ES-I3 (cell line): Measurements from ENCODE around the gene RHOC.

Source experiments
- H3K36me3 ChIP-seq: 2 replicates; pipeline ENCODE4 v1.6.1; 2013; ENCODE audit warnings: mild to moderate bottlenecking, low read length, control low read depth, moderate library complexity; ENCODE audit not compliant: insufficient read depth
- H3K4me1 ChIP-seq: 2 replicates; pipeline ENCODE4 v1.6.1; 2013; ENCODE audit warnings: mild to moderate bottlenecking, control low read depth, low read length; ENCODE audit not compliant: insufficient read depth
- H3K9ac ChIP-seq: 2 replicates; pipeline ENCODE4 v1.6.1; 2013; ENCODE audit warnings: low read depth, mild to moderate bottlenecking, low read length, moderate library complexity
- H3K9me3 ChIP-seq: 2 replicates; pipeline ENCODE4 v1.6.1; 2013; ENCODE audit warnings: mild to moderate bottlenecking, low read length, moderate library complexity; ENCODE audit not compliant: control insufficient read depth, insufficient read depth

RHOC gene

DNA sequence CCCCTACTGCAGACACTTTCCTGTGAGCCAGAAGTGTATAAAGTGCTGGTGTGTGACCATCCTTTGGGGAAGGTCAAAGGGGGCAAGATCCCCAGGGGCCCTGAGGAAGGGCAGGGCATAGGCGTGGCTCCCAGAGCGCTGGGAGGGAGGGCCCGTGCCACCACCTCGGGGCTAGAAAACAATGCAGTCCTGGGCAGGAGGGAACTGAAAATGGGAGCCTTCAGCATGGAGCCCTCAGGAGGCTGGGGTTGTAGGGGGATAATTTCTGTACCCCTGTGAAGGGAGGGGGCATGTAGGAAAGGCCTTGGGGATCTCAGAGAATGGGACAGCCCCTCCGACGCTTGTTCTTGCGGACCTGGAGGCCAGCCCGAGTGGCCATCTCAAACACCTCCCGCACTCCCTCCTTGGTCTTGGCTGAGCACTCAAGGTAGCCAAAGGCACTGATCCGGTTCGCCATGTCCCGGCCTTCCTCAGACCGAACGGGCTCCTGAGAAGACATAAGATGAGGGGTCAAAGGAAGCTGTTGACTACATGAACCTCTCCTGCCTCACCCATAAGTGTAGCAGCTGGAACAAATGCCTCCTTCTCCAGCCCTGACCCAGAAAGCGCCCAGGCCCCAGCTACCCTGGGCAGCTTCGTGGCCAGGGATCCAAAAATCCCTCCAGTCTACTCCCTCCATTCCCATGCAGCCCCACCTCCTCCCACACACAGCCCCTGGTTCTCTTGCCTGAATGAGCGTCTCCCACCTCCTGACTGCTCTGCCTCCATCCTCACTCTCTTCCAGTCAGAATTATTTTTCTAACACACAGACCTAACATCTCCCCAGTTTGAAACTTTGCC lies 5.5 kb downstream of the RHOC start:
- H3K36me3 ChIP-seq = no peaks in the 10 kb centered on the region; the same call in 1 of the 2 replicates
- H3K4me1 ChIP-seq = peaks cover 57% of the 10 kb centered on the region
- no peaks in the 10 kb centered on the region for H3K9me3 ChIP-seq
- no peak overlapping the region for H3K9ac ChIP-seq

DNA sequence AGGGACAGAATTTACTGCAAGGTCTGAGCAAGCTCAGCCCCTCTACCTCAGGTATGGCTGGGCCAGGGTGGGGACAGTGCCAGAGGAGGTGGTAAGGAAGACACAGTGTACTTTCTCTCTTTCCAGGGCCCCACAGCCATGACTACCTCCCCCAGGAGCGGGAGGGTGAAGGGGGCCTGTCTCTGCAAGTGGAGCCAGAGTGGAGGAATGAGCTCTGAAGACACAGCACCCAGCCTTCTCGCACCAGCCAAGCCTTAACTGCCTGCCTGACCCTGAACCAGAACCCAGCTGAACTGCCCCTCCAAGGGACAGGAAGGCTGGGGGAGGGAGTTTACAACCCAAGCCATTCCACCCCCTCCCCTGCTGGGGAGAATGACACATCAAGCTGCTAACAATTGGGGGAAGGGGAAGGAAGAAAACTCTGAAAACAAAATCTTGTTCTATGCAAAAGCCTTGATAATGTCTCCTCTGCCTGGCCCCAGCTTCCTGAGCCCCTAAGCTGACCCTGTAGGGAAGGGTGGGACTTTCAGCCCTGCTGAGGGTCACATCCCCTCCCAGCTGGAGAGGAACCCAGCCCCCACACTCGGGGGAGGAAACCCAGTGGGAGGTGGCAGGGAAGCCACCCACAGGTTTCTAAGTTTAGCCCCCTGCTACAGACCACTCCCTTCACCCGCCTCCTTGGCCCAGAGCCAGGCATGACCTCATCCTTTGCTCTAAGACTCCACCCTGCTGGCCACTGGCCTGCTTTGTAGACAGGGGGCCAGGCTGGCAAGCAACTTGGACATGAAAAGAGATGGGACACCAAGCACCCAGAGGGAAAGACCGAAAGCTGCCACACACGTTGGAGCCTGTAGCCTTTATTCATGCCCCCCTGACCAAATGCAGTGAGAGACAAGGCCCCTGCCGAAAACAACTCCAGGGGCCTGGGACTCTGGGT lies 6.4 kb downstream of the RHOC start:
- no peak overlapping the region for H3K9ac ChIP-seq
- peaks cover 52% of the 10 kb centered on the region for H3K4me1 ChIP-seq
- H3K36me3 ChIP-seq = no peaks in the 10 kb centered on the region; the same call in 1 of the 2 replicates
- no peaks in the 10 kb centered on the region for H3K9me3 ChIP-seq

DNA sequence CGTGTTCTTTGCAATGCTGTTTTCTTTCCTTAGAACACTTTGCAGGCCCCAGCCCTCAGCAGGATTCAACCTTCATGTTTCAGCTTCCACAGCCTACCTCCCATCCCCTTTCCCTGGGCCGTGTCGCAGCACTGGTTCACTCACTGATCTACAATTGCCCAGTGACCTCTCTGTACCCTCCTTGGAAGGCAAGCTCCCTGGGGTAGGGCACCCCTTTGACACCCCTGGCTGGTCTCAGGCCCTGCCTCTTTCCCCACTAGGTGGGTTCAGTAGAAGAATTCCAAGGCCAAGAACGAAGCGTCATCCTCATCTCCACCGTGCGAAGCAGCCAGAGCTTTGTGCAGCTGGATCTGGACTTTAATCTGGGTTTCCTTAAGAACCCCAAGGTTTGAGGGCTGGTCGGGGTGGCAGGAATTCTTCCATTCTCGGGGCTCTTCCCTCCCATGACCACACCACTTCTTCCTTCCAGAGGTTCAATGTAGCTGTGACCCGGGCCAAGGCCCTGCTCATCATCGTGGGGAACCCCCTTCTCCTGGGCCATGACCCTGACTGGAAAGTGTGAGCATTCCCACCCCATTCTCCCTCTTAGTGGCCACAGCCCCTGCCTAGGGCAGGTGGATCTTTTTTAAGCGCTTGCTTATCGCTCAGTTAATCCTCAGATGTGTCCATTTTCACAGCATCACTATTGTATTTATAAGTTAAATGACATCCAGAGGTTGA lies 7.3 kb downstream of the RHOC start:
- Histone ChIP-seq H3K9ac (no peak overlapping the region), H3K9me3 (no peaks in the 10 kb centered on the region), H3K36me3 (no peaks in the 10 kb centered on the region; the same call in 1 of the 2 replicates), H3K4me1 (peaks cover 48% of the 10 kb centered on the region)

DNA sequence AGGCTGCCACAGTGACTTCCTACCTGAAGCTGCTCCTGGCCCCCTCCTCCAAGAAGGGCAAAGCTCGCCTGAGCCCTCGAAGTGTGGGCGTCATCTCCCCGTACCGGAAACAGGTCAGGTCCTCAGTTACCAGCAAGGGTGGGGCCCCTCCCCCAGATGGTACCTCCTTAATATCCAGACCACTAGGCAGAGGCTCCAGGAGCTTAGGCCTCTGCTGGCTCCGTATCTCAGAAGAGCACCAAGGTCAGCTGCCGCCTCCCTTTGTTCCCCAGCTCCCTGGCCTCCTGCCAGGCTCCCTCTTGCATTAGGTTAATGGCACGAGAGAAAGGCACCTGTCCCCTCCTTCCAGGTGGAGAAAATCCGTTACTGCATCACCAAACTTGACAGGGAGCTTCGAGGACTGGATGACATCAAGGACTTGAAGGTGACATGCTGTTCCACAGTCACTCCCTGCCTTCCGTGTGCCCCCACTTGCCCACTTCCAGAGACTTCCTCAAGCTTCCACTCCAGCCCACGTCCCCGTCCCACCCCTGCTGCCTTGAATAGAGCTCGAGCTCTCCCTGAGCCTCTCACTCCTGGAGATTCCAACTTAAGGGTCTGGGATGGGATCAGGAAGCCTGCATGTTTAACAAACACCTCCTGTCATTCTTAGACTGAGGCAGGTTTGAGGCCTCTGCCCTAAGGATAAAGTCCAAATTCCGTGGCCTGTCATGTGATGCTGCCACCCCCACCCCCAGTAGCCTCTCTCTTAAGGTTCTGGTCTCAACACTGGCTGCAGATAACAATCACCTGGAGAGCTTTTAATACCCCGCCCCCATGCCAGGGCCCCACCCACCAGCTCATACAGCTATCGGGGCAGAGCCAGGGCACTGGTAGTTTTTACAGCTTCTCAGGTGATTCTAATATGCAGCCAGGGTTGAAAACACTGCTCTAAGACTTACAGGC lies 8.3 kb downstream of the RHOC start:
- H3K4me1 ChIP-seq = peaks cover 38% of the 10 kb centered on the region
- no peaks in the 10 kb centered on the region for H3K9me3 ChIP-seq
- H3K36me3 ChIP-seq = no peaks in the 10 kb centered on the region; the same call in 1 of the 2 replicates
- H3K9ac ChIP-seq = no peak overlapping the region

DNA sequence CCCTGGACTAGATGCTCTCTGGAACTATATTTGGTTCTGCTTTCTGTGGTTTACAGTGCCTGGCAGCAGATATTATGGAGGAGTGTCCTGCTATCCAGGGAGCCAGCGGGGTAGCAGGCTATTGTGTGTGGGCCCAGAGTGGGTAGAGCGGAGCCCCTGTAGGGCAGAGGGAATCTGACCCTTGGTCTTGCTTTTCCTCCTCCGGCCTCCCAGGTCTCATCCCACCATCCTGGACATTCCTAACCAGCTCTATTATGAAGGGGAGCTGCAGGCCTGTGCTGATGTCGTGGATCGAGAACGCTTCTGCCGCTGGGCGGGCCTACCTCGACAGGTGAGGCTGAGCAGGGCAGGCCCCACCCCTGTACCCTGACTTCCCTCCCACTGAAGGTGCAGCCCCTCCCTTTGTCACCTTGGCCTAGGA lies 9.1 kb downstream of the RHOC start:
- H3K9ac ChIP-seq = no peak overlapping the region
- H3K9me3 ChIP-seq = no peaks in the 10 kb centered on the region
- no peaks in the 10 kb centered on the region; the same call in 1 of the 2 replicates for H3K36me3 ChIP-seq
- H3K4me1 ChIP-seq = peaks cover 37% of the 10 kb centered on the region

DNA sequence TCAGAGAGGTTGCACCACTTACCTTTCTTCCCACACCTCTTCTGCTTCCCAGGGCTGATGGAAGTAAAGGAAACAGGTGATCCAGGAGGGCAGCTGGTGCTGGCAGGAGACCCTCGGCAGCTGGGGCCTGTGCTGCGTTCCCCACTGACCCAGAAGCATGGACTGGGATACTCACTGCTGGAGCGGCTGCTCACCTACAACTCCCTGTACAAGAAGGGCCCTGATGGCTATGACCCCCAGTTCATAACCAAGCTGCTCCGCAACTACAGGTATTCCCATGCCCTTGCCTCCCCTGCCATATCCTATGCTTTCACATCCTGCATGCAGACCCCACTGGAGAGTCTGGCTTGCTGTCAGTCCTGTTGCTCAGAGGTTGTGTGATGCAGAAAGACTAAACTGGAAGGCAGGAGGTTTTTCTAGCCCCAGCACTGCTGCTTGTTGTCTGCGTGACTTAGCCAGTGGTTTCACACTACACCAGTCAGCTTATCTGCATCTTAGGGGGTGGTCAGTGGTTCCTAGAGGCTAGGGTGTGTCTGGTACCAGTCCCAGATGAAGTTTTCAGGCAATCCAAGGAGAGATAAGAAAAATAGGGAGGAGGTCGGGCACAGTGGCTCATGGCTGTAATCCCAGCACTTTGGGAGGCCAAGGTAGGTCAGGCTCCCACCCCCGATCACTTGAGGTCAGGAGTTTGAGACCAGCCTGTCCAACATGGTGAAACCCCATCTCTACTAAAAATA lies 10.2 kb downstream of the RHOC start:
- Histone ChIP-seq H3K36me3 (no peaks in the 10 kb centered on the region), H3K4me1 (peaks cover 36% of the 10 kb centered on the region), H3K9me3 (no peaks in the 10 kb centered on the region), H3K9ac (no peak overlapping the region)

DNA sequence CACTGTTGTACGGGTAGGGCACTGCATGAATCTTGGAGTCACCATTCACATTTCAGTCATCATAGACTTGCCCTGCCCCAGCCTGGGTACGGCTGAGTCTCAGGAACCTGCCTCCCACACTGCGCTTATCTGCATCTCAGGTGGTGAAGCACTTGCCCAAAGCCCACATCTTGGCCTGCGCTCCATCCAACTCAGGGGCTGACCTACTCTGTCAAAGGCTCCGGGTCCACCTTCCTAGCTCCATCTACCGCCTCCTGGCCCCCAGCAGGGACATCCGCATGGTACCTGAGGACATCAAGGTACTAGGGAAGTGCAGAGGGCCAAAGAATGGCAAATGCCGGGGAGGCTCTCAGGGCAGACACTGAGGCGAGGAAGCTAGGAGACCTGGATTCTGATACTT lies 11.7 kb downstream of the RHOC start:
- Histone ChIP-seq H3K9me3 (no peaks in the 10 kb centered on the region), H3K4me1 (peaks cover 23% of the 10 kb centered on the region), H3K36me3 (no peaks in the 10 kb centered on the region), H3K9ac (no peak overlapping the region)

DNA sequence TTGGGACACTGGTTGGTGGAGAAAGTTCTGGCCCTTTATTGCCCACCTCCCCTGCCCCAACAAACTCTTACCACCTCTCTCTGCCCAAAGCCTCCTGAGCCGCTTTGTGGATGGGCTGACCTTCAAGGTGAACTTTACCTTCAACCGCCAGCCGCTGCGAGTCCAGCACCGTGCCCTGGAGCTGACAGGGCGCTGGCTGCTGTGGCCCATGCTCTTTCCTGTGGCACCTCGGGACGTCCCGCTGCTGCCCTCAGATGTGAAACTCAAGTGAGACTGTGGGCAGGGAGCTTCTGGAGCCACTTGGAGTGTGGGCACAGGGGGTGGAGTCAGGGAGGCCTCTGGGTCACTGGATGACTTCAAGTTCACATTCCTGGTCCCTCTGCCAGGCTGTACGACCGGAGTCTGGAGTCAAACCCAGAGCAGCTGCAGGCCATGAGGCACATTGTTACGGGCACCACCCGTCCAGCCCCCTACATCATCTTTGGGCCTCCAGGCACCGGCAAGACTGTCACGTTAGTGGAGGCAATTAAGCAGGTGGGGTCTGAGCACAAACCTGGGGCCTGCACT lies 12.5 kb downstream of the RHOC start:
- H3K9ac ChIP-seq = no peak overlapping the region
- H3K9me3 ChIP-seq = no peaks in the 10 kb centered on the region
- H3K4me1 ChIP-seq = peaks cover 16% of the 10 kb centered on the region
- no peaks in the 10 kb centered on the region for H3K36me3 ChIP-seq

DNA sequence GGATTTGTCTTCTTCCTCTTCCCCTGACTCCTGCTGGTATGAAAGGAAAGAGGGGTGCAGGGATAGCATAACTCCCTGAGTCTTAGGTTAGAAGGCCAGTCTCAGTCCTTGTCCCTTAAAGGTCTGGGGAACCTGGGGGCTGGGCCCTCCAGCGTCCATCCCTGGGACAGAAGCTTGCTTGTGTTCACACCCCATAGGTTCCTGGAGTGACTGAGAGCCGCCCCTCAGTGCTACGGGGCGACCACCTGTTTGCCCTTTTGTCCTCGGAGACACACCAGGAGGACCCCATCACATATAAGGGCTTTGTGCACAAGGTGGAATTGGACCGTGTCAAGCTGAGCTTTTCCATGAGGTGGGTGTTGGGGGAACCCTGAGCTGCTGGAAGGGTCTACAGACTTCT lies 13.1 kb downstream of the RHOC start:
- no peaks in the 10 kb centered on the region for H3K36me3 ChIP-seq

DNA sequence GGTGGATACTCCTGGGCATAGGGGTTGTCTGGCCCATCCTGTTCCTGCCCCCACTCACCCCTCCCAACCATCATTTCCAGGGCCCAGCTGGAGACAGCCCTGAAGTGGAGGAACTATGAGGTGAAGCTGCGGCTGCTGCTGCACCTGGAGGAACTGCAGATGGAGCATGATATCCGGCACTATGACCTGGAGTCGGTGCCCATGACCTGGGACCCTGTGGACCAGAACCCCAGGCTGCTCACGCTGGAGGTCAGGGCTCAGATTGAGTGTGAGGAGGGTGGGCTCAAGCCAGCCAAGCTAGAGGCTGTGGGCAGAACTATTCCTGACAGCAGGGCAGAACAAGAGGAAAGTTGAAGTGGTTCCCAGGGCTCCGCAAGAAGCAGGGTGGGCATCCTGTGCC lies 14.2 kb downstream of the RHOC start:
- H3K36me3 ChIP-seq = no peaks in the 10 kb centered on the region
- no peak overlapping the region for H3K9ac ChIP-seq
- H3K9me3 ChIP-seq = no peaks in the 10 kb centered on the region
- no peaks in the 10 kb centered on the region; the same call in 1 of the 2 replicates for H3K4me1 ChIP-seq

More for the DNA sequence above, 13.1 kb downstream of the RHOC start:
- Histone ChIP-seq H3K4me1 (peaks cover 9% of the 10 kb centered on the region), H3K9me3 (no peaks in the 10 kb centered on the region), H3K9ac (no peak overlapping the region)

DNA sequence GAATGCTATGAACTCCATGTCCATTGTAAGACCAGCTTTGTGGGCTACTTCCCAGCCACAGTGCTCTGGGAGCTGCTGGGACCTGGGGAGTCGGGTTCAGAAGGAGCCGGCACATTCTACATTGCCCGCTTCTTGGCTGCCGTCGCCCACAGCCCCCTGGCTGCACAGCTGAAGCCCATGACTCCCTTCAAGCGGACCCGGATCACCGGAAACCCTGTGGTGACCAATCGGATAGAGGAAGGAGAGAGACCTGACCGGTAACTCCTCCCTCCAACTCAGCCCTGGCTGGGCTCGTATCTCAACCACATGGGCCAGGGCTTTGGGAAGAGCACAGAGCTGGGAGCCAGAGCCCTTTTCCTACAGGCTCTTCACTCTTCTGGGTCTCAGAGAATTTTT lies 17.1 kb downstream of the RHOC start:
- Histone ChIP-seq H3K36me3 (no peaks in the 10 kb centered on the region), H3K9ac (no peak overlapping the region), H3K9me3 (no peaks in the 10 kb centered on the region)

DNA sequence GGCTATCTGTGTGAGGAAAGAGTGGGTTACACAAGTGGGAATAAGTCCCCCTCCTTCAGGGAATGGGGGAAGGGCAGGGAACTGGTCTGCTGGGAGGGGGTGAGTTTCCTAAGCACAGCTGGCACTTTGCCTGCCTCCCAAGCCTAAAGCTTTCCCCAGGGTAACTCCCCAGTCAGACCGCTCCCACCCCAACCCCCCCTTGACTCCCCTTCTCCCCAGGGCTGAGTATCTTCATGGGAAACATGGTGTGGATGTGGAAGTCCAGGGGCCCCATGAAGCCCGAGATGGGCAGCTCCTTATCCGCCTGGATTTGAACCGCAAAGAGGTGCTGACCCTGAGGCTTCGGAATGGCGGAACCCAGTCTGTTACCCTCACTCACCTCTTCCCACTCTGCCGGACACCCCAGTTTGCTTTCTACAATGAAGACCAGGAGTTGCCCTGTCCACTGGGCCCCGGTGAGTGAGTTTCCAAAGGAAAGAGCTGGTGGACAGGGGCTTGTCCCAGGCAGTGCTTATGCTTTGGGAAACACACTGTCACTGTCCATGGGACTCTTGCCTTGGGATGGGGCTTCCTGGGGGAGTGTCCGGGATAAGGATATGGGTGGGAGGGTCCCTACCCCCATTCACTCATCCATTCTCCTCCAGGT lies 17.6 kb downstream of the RHOC start:
- H3K9ac ChIP-seq = no peak overlapping the region
- H3K4me1 ChIP-seq = peaks cover 7% of the 10 kb centered on the region; the same call in 1 of the 2 replicates
- H3K9me3 ChIP-seq = no peaks in the 10 kb centered on the region
- H3K36me3 ChIP-seq = no peaks in the 10 kb centered on the region

More for the DNA sequence above, 17.1 kb downstream of the RHOC start:
- H3K4me1 ChIP-seq = peaks cover 7% of the 10 kb centered on the region; the same call in 1 of the 2 replicates
